Fibroblast of the aortic adventitia (primary cell): ENCODE measurements around the gene TCF23. TPM values are rescaled to one million over a fixed set of nuclear protein-coding genes. Genes with fewer than 3 reads are reported as not detected.

Experiments
- DNase-seq: peaks from one replicate; pipeline ENCODE4 v3.0.0-alpha.2; 2010; ENCODE audit warnings: low read depth
- H3K4me3 ChIP-seq: 2 replicates; pipeline ENCODE4 v1.5.1; 2011; ENCODE audit warnings: low read depth, mild to moderate bottlenecking, control low read depth, low read length, moderate library complexity
- total RNA-seq: library from RNA; depleted of rRNA; stranded (reverse); fragments of >200 nt; gene quantifications from 2 replicates; pipeline ENCODE4 v1.2.3, GENCODE V29; 2012; ENCODE audit warnings: low replicate concordance
- TF ChIP-seq, protein P1 (sequence below): IDR thresholded peaks from 2 replicates; pipeline ENCODE4 v1.5.1; 2011; ENCODE audit warnings: mild to moderate bottlenecking, low read length, control low read depth, inconsistent platforms; ENCODE audit not compliant: insufficient read depth

TCF23 gene
- total RNA-seq, 1 donor: not detected

DNA sequence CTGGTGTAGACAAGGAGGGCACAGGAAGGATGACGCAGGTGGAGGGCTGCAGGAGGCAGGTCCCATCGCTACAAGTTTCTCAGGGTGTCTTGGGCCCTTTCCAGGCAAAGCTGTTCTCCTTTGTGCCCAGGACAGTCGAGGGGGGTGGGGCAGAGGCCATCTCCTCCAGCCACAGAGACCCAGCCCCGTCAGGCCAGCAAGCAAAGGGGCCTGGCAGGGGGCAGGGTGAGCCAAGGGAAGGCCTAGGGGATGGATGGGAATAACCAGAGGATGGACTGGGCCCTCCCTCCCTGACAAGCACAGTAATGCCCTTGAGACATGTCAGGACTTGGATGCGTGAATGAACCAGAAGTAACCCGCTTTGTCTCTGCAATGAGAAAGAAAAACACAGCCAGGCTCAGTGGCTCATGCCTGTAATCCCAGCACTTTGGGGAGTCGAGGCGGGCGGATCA, 6.3 kb downstream of the TCF23 start:
- no peak for DNase-seq
- no peak overlapping the region for H3K4me3 ChIP-seq
- TF ChIP-seq, protein P1, sequence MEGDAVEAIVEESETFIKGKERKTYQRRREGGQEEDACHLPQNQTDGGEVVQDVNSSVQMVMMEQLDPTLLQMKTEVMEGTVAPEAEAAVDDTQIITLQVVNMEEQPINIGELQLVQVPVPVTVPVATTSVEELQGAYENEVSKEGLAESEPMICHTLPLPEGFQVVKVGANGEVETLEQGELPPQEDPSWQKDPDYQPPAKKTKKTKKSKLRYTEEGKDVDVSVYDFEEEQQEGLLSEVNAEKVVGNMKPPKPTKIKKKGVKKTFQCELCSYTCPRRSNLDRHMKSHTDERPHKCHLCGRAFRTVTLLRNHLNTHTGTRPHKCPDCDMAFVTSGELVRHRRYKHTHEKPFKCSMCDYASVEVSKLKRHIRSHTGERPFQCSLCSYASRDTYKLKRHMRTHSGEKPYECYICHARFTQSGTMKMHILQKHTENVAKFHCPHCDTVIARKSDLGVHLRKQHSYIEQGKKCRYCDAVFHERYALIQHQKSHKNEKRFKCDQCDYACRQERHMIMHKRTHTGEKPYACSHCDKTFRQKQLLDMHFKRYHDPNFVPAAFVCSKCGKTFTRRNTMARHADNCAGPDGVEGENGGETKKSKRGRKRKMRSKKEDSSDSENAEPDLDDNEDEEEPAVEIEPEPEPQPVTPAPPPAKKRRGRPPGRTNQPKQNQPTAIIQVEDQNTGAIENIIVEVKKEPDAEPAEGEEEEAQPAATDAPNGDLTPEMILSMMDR: no peak

DNA sequence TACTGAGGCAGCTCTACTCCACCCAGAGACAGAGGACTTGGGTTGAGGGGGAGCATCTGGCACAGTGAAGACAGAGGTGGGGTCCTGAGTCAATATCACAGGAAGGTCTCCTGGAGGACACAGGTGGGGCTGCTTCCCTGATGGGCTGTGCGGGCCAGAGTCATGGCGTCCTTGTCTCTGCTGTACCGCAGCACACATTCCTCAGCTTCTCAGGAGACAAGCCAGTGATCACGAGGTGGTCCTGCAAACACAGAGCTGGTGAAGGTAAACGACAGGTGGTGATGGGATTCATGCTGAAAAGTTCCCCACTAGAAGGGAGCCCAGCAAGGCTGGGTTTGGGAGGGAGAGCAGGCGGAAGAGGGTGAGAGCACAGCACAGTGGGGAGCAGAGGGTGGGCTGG, 9.7 kb downstream of the TCF23 start:
- DNase-seq: no peak
- no peak overlapping the region for H3K4me3 ChIP-seq
- TF ChIP-seq, protein P1: no peak

DNA sequence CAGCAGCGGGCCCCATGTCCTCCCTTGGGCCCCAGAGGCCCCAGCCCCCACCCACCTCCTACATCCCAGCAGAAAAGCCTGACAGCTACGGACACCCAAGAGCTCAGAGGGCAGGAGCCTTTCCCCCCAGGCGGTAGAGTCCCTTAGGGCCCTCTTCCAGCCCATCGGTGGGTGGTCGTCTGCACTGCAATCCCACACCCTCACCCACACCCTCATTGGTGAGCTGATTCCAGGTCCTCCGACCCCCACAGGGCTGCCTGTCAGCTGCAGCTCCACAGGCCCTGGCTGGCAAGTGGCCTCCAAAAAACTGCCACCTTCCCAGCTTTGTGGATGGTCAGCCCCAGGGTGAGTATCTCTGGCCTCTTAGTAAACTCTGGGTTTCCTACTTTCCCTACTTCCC, 10.5 kb downstream of the TCF23 start:
- TF ChIP-seq, protein P1: no peak
- no peak overlapping the region for H3K4me3 ChIP-seq
- DNase-seq: no peak

DNA sequence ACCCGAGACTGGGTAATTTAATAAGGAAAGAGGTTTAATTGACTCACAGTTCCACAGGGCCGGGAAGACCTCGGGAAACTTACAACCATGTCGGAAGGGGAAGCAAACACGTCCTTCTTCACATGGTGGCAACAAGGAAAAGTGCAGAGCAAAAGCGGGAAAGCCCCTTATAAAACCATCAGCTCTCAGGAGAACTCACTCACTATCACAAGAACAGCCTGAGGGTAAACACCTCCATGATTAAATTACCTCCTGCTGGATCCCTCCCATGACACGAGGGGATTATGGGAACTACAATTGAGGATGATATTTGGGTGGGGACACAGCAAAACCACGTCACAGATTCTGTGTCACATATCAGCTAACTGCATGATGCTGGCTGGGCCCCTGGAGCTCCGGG, 11.4 kb downstream of the TCF23 start:
- H3K4me3 ChIP-seq: no peak overlapping the region
- DNase-seq: no peak
- TF ChIP-seq, protein P1: no peak

DNA sequence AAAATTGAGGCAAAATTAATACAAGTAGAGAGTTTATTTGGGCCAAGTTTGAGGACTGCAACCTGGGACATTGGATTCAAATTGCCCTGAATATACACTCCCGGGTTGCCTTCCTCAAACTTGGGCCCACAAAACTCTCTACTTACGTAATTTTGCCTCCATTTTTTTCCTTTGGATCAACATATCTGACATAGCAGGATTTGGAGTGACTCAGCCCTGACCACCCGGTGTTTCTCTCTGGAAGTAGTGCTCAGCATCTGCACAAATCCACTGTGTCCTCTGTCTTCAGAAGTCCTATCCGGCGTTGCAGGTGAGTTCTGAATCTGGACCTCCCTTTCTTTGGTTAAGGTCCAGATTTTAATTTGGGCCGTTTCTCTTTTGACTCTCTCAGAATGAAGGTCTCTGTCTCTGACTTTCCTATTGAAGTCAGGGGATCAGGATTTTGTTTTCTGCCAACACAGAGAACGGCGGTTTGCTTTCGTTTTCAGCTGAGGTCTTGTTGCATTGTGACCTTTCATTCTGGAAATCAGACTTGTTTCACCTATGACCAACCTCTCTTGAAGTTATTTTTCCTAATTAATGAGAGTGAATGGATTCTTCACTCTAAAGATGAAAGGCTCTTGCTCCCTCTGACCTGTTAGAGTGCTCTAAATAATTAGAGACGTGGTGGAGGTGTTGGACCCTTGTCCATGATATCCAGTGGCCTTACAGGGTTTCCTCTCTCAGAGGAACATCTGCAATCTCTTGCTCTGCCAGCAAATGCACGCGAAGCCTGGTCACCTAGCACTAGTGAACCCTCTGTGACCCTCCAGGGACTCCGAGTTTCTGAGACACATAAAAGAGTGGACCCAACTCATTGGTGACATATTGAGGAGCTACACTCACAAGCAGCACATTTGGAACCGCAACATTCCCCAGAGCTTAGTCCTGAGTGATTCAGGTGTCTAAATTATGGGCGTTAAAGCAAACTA, 13.6 kb downstream of the TCF23 start:
- DNase-seq: peak; percentile 22
- TF ChIP-seq, protein P1: no peak
- H3K4me3 ChIP-seq: no peak overlapping the region

DNA sequence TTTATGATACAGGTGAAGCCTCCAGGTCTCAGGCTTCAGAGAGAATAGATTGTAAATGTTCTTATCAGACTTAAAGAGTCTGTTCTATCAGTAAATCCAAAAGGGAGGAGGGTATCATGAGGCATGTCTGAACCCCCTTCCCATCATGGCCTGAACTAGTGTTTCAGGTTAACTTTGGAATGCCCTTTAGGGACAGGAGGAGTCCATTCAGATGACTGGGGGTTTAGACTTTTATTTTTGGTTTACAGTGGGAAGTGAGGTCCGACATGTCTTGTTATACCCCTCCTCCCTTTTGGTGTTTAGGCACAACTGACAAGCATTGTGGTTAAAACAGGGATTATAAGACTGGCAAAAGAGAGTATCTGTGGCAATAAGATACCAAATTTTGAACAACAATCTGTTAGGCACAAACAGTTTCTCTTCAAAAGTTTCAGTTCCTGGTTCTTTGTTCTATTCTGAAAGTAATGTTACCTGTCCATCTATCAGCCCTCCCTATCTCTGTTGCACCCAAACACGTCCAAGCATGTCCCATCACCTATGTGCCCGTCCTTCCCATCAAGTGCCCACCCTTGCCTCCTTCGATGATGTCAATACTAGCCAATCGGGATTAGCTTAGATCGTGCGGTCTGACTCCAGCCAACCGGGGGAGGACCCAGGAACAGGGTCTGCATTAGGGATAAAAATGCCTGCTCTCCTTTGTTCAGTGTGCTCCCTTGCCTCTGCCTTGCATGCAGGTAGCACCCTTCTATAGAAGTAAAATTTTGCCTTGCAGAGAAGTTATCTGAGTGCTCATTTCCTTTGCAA, 16.4 kb downstream of the TCF23 start:
- no peak overlapping the region for H3K4me3 ChIP-seq
- TF ChIP-seq, protein P1: no peak
- DNase-seq: no peak
